ENCODE measurements around the gene KNDC1.

Gene KNDC1

DNA sequence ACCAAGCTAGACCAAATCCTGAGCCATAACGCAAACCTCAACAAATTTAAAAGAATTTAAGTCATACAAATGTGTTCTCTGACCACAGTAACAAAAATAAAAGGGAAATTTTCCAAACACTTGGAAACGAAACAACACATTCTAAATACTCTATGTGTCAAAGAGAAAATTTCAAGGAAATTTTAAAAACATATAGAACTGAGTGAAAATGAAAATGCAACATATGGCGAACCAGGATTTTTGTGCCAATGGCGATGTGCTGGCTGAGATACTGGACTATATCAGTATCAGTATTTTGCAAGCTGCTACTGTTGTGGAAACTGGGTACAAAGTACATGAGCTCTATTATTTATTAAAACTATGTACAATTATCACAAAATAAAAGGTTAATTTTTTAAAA is 34.1 kb downstream of the KNDC1 start:
- no peaks in the 10 kb centered on the region for H3K36me3 ChIP-seq (ENCODE audit: control insufficient read depth, insufficient read depth, low read length)
- H3K27ac ChIP-seq (ENCODE audit: low read depth, low read length): no peak overlapping the region
- no peaks in the 10 kb centered on the region for H3K4me1 ChIP-seq (ENCODE audit: control insufficient read depth, insufficient read depth, low read length)
- no peak overlapping the region for H3K9ac ChIP-seq (ENCODE audit: low read length)
- no peak overlapping the region for H3K4me3 ChIP-seq (ENCODE audit: low read length)
- no peaks in the 10 kb centered on the region for H3K27me3 ChIP-seq (ENCODE audit: control insufficient read depth, insufficient read depth, low read length)

GRCh38 chr10:133195096-133195495 is 35.1 kb downstream of the KNDC1 start:
- Histone ChIP-seq H3K27me3 (ENCODE audit: control insufficient read depth, insufficient read depth, low read length) (no peaks in the 10 kb centered on the region), H3K4me1 (ENCODE audit: control insufficient read depth, insufficient read depth, low read length) (no peaks in the 10 kb centered on the region), H3K9ac (ENCODE audit: low read length) (no peak overlapping the region), H3K4me3 (ENCODE audit: low read length) (no peak overlapping the region), H3K36me3 (ENCODE audit: control insufficient read depth, insufficient read depth, low read length) (no peaks in the 10 kb centered on the region), H3K27ac (ENCODE audit: low read depth, low read length) (no peak overlapping the region)

DNA sequence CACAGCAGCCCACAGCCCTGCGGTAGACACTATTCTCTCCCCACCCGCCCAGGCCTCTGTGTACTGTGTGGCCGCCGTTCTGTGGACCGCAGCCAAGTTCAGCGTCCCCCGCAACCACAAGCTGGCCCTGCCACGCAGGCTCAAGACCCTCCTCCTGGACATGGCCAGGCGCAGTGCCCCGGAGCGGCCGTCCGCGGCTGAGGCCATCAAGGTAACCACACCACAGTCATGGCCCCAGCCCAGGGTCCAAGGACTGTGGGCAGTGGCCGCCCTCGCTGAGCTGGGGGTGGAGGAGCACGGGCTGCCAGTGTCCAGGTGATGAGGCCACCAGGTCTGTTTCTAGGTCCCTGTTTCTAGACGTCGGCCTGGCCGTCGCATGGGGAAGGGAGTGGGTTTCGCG is 35.6 kb downstream of the KNDC1 start:
- Histone ChIP-seq H3K36me3 (ENCODE audit: control insufficient read depth, insufficient read depth, low read length) (no peaks in the 10 kb centered on the region), H3K27me3 (ENCODE audit: control insufficient read depth, insufficient read depth, low read length) (no peaks in the 10 kb centered on the region), H3K27ac (ENCODE audit: low read depth, low read length) (no peak overlapping the region), H3K9ac (ENCODE audit: low read length) (no peak overlapping the region), H3K4me1 (ENCODE audit: control insufficient read depth, insufficient read depth, low read length) (no peaks in the 10 kb centered on the region), H3K4me3 (ENCODE audit: low read length) (no peak overlapping the region)

GRCh38 chr10:133196221-133196915 is 36.3 kb downstream of the KNDC1 start:
- Histone ChIP-seq H3K4me1 (ENCODE audit: control insufficient read depth, insufficient read depth, low read length) (no peaks in the 10 kb centered on the region), H3K27me3 (ENCODE audit: control insufficient read depth, insufficient read depth, low read length) (no peaks in the 10 kb centered on the region), H3K27ac (ENCODE audit: low read depth, low read length) (no peak overlapping the region), H3K36me3 (ENCODE audit: control insufficient read depth, insufficient read depth, low read length) (no peaks in the 10 kb centered on the region), H3K9ac (ENCODE audit: low read length) (no peak overlapping the region), H3K4me3 (ENCODE audit: low read length) (no peak overlapping the region)

GRCh38 chr10:133196936-133197758 is 37.1 kb downstream of the KNDC1 start:
- Histone ChIP-seq H3K36me3 (ENCODE audit: control insufficient read depth, insufficient read depth, low read length) (no peaks in the 10 kb centered on the region), H3K9ac (ENCODE audit: low read length) (no peak overlapping the region), H3K4me3 (ENCODE audit: low read length) (no peak overlapping the region), H3K4me1 (ENCODE audit: control insufficient read depth, insufficient read depth, low read length) (no peaks in the 10 kb centered on the region), H3K27me3 (ENCODE audit: control insufficient read depth, insufficient read depth, low read length) (no peaks in the 10 kb centered on the region), H3K27ac (ENCODE audit: low read depth, low read length) (no peak overlapping the region)

DNA sequence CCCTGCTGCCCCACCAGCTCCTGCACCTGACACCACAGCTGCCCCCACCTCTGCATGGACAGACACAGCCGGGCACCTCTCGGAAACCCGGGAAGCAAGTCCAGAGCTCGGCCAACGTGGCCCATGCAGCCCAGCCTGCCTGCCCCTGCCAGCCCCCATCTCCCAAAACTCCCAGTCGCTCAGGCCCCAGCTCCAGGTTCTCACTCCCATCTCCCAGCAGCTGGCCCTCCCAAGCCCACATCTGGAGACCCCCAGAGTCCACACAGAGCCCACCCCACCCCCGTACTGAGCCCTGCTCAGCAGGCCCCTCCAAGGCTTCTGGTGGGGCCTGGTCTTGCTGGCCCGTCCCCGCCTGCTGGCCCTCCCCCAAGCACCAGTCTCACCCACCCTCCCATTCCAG is 37.8 kb downstream of the KNDC1 start:
- H3K4me3 ChIP-seq (ENCODE audit: low read length): no peak overlapping the region
- no peak overlapping the region for H3K27ac ChIP-seq (ENCODE audit: low read depth, low read length)
- no peaks in the 10 kb centered on the region for H3K36me3 ChIP-seq (ENCODE audit: control insufficient read depth, insufficient read depth, low read length)
- no peak overlapping the region for H3K9ac ChIP-seq (ENCODE audit: low read length)
- no peaks in the 10 kb centered on the region for H3K27me3 ChIP-seq (ENCODE audit: control insufficient read depth, insufficient read depth, low read length)
- no peaks in the 10 kb centered on the region for H3K4me1 ChIP-seq (ENCODE audit: control insufficient read depth, insufficient read depth, low read length)

DNA sequence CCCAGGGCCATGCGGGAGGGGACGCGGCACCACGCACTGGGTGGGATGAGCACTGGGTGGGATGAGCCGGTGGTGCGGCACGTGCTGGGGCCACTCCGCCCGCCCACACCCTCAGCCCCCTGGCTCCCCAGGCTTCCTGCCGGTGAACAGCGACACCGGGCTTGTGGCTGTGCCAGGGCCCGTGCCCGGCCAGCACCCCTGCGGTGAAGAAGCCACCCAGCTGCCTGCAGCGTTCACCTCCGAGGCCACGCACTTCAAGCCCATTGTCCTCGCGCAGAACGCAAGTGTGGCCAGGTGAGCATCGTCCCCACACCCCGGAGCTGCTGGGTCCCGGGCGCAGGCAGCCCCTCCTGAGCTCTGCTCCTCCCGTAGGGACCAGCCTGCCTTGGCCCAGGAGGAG is 38.2 kb downstream of the KNDC1 start:
- Histone ChIP-seq H3K4me1 (ENCODE audit: control insufficient read depth, insufficient read depth, low read length) (no peaks in the 10 kb centered on the region), H3K36me3 (ENCODE audit: control insufficient read depth, insufficient read depth, low read length) (no peaks in the 10 kb centered on the region), H3K9ac (ENCODE audit: low read length) (no peak overlapping the region), H3K27me3 (ENCODE audit: control insufficient read depth, insufficient read depth, low read length) (no peaks in the 10 kb centered on the region), H3K4me3 (ENCODE audit: low read length) (no peak overlapping the region), H3K27ac (ENCODE audit: low read depth, low read length) (no peak overlapping the region)

GRCh38 chr10:133198621-133199487 is 38.8 kb downstream of the KNDC1 start:
- Histone ChIP-seq H3K4me1 (ENCODE audit: control insufficient read depth, insufficient read depth, low read length) (no peaks in the 10 kb centered on the region), H3K9ac (ENCODE audit: low read length) (no peak overlapping the region), H3K4me3 (ENCODE audit: low read length) (no peak overlapping the region), H3K36me3 (ENCODE audit: control insufficient read depth, insufficient read depth, low read length) (no peaks in the 10 kb centered on the region), H3K27me3 (ENCODE audit: control insufficient read depth, insufficient read depth, low read length) (no peaks in the 10 kb centered on the region), H3K27ac (ENCODE audit: low read depth, low read length) (no peak overlapping the region)

- Histone ChIP-seq H3K4me3 (ENCODE audit: low read length) (no peak overlapping the region), H3K27me3 (ENCODE audit: control insufficient read depth, insufficient read depth, low read length) (no peaks in the 10 kb centered on the region), H3K36me3 (ENCODE audit: control insufficient read depth, insufficient read depth, low read length) (no peaks in the 10 kb centered on the region), H3K4me1 (ENCODE audit: control insufficient read depth, insufficient read depth, low read length) (no peaks in the 10 kb centered on the region), H3K9ac (ENCODE audit: low read length) (no peak overlapping the region), H3K27ac (ENCODE audit: low read depth, low read length) (no peak overlapping the region)
These were observed 39.5 kb downstream of the KNDC1 start for GRCh38 chr10:133199488-133199885.

GRCh38 chr10:133199992-133200611 is 40.1 kb downstream of the KNDC1 start:
- Histone ChIP-seq H3K4me3 (ENCODE audit: low read length) (no peak overlapping the region), H3K36me3 (ENCODE audit: control insufficient read depth, insufficient read depth, low read length) (no peaks in the 10 kb centered on the region), H3K27ac (ENCODE audit: low read depth, low read length) (no peak overlapping the region), H3K9ac (ENCODE audit: low read length) (no peak overlapping the region), H3K27me3 (ENCODE audit: control insufficient read depth, insufficient read depth, low read length) (no peaks in the 10 kb centered on the region), H3K4me1 (ENCODE audit: control insufficient read depth, insufficient read depth, low read length) (no peaks in the 10 kb centered on the region)

GRCh38 chr10:133200621-133201031 is 40.6 kb downstream of the KNDC1 start:
- no peak overlapping the region for H3K9ac ChIP-seq (ENCODE audit: low read length)
- no peaks in the 10 kb centered on the region for H3K27me3 ChIP-seq (ENCODE audit: control insufficient read depth, insufficient read depth, low read length)
- no peaks in the 10 kb centered on the region for H3K4me1 ChIP-seq (ENCODE audit: control insufficient read depth, insufficient read depth, low read length)
- no peak overlapping the region for H3K27ac ChIP-seq (ENCODE audit: low read depth, low read length)
- no peaks in the 10 kb centered on the region for H3K36me3 ChIP-seq (ENCODE audit: control insufficient read depth, insufficient read depth, low read length)
- H3K4me3 ChIP-seq (ENCODE audit: low read length): no peak overlapping the region

All from rectal smooth muscle tissue (tissue), 1 donor.